MG63 (cell line): ENCODE data around the gene LDLRAD4. TPM values are rescaled to one million over a fixed set of nuclear protein-coding genes. Genes with fewer than 3 reads are reported as not detected.

Experiments used
- DNase-seq: peaks from one replicate; pipeline ENCODE4 v3.0.0-alpha.2; 2020
- H3K27me3 ChIP-seq: fragments of 250-450 bp; sonication (Bioruptor Pico); 2 replicates; pipeline ENCODE4 v1.5.1; 2020; ENCODE audit warnings: mild to moderate bottlenecking, moderate library complexity
- H3K36me3 ChIP-seq: fragments of 250-450 bp; sonication (Bioruptor Pico); 2 replicates; pipeline ENCODE4 v1.5.1; 2020; ENCODE audit warnings: mild to moderate bottlenecking, moderate library complexity
- H3K4me3 ChIP-seq: fragments of 250-450 bp; sonication (Bioruptor Pico); 2 replicates; pipeline ENCODE4 v1.5.1; 2020; ENCODE audit warnings: mild to moderate bottlenecking, moderate library complexity
- H3K9me3 ChIP-seq: fragments of 250-450 bp; sonication (Bioruptor Pico); 2 replicates; pipeline ENCODE4 v1.5.1; 2020; ENCODE audit warnings: mild to moderate bottlenecking, moderate library complexity
- total RNA-seq: library from RNA; depleted of rRNA; stranded (reverse); fragments of >200 nt; shearing (Covaris generic); gene quantifications from 2 replicates; pipeline ENCODE4 v1.2.3, GENCODE V29; 2014; ENCODE audit warnings: low replicate concordance

LDLRAD4 gene
- total RNA-seq, 1 experiment from 2014 or later, result 0.36 TPM

GRCh38 chr18:13530033-13530878 lies 311.7 kb downstream of the LDLRAD4 start:
- DNase-seq, result no peak

GRCh38 chr18:13530879-13531387 lies 312.4 kb downstream of the LDLRAD4 start:
- Histone ChIP-seq H3K27me3 (no peaks in the 10 kb centered on the region), H3K36me3 (no peaks in the 10 kb centered on the region), H3K4me3 (no peak overlapping the region), H3K9me3 (no peaks in the 10 kb centered on the region)
- DNase-seq, result peak; percentile 37

More at GRCh38 chr18:13530033-13530878, 311.7 kb downstream of the LDLRAD4 start:
- Histone ChIP-seq H3K4me3 (no peak overlapping the region), H3K36me3 (no peaks in the 10 kb centered on the region), H3K9me3 (no peaks in the 10 kb centered on the region), H3K27me3 (no peaks in the 10 kb centered on the region)

DNA sequence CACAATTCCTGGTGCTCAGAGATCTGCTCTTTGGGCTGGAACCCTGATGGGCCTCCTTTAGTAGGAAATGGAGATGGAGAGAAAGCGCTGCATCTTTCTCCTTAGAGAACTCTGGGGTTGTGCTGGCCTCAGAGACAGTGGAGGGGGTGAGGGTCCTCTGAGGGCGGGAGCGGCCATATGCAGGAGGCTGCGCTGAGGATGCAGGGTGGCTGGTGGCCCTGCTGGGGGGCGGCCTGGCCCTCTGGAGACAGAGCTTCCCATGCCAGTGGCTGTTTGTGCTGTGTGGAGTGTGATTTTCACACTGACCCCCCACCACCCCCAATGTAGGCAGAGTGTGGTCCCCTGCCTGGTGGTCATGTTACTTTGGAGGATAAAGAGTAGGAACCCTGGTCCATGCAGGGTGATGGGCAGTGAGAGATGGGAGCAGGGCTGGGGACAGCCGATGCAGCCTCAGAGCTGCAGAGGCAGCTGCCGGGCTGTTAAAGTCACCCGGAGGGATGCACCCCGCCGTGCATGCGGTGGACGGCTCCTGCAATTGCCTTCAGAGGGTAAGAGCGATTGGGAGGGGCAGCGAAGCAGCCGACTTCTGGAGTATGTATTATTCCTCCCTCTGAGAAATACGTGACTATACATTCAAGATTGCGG lies 313.2 kb downstream of the LDLRAD4 start:
- no peak for DNase-seq
- no peaks in the 10 kb centered on the region; the same call in 1 of the 2 replicates for H3K27me3 ChIP-seq
- H3K4me3 ChIP-seq, result no peak overlapping the region
- no peaks in the 10 kb centered on the region for H3K9me3 ChIP-seq
- H3K36me3 ChIP-seq, result no peaks in the 10 kb centered on the region

- no peaks in the 10 kb centered on the region; the same call in 1 of the 2 replicates for H3K27me3 ChIP-seq
- H3K36me3 ChIP-seq, result no peaks in the 10 kb centered on the region
- no peak for DNase-seq
- no peaks in the 10 kb centered on the region for H3K9me3 ChIP-seq
- H3K4me3 ChIP-seq, result no peak overlapping the region
These were observed 314.0 kb downstream of the LDLRAD4 start for GRCh38 chr18:13532406-13533075.

DNA sequence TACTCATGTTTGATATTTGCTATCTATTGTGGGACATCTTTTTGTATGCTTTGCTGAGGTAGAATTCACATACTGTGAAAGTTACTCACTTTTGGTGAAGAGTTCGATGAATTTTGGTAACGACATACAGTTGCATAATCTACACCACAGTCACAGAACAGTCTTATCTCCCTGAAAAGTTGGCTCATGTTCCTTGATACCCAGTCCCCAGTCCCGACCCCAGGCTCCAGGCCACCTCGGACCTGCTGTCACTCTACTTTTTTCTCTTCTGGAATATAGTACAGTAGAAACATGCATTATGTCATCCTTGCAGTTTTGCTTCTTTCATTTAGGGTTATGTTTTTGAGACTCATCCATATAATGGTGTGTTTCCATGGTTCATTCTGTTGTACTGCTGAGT lies 316.1 kb downstream of the LDLRAD4 start:
- Histone ChIP-seq H3K36me3 (no peaks in the 10 kb centered on the region), H3K27me3 (no peaks in the 10 kb centered on the region; the same call in 1 of the 2 replicates), H3K4me3 (no peak overlapping the region), H3K9me3 (no peaks in the 10 kb centered on the region)
- no peak for DNase-seq

DNA sequence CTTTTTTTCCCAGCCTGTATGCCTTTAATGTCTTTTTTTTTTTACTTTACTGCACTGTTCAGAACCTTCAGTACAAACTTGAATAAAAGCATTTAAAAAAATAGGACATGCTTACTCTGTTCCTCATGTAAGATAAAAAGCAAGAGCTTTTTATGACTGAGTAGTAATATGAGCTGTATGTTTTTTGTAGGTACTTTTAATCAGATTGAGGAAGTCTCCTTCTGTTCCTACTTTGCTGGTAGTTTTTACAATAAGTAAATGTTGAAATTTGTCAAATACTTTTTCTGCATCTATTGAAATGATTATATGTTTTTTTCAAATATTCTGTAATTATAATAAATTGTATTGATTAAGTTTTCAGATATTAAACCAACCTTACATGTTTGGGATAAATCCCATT lies 318.0 kb downstream of the LDLRAD4 start:
- Histone ChIP-seq H3K9me3 (no peaks in the 10 kb centered on the region), H3K27me3 (no peaks in the 10 kb centered on the region; the same call in 1 of the 2 replicates), H3K36me3 (no peaks in the 10 kb centered on the region), H3K4me3 (no peak overlapping the region)
- DNase-seq, result no peak

- no peak overlapping the region for H3K4me3 ChIP-seq
- H3K9me3 ChIP-seq, result no peaks in the 10 kb centered on the region
- no peaks in the 10 kb centered on the region; the same call in 1 of the 2 replicates for H3K27me3 ChIP-seq
- DNase-seq, result no peak
- no peaks in the 10 kb centered on the region for H3K36me3 ChIP-seq
These were observed 318.6 kb downstream of the LDLRAD4 start for GRCh38 chr18:13537022-13537780.

- no peak overlapping the region for H3K4me3 ChIP-seq
- no peaks in the 10 kb centered on the region for H3K9me3 ChIP-seq
- no peak for DNase-seq
- no peaks in the 10 kb centered on the region for H3K36me3 ChIP-seq
- H3K27me3 ChIP-seq, result no peaks in the 10 kb centered on the region; the same call in 1 of the 2 replicates
These were observed 320.1 kb downstream of the LDLRAD4 start for GRCh38 chr18:13538630-13539029.

- Histone ChIP-seq H3K9me3 (no peaks in the 10 kb centered on the region), H3K4me3 (no peak overlapping the region), H3K36me3 (no peaks in the 10 kb centered on the region), H3K27me3 (no peaks in the 10 kb centered on the region; the same call in 1 of the 2 replicates)
- no peak for DNase-seq
These were observed 320.5 kb downstream of the LDLRAD4 start for GRCh38 chr18:13539050-13539449.

GRCh38 chr18:13539843-13540476 lies 321.4 kb downstream of the LDLRAD4 start:
- DNase-seq, result no peak
- H3K27me3 ChIP-seq, result no peaks in the 10 kb centered on the region; the same call in 1 of the 2 replicates
- H3K9me3 ChIP-seq, result no peaks in the 10 kb centered on the region
- no peak overlapping the region for H3K4me3 ChIP-seq
- no peaks in the 10 kb centered on the region for H3K36me3 ChIP-seq

- DNase-seq, result no peak
- Histone ChIP-seq H3K9me3 (no peaks in the 10 kb centered on the region), H3K27me3 (no peaks in the 10 kb centered on the region; the same call in 1 of the 2 replicates), H3K4me3 (no peak overlapping the region), H3K36me3 (no peaks in the 10 kb centered on the region)
These were observed 322.1 kb downstream of the LDLRAD4 start for GRCh38 chr18:13540477-13541182.

DNA sequence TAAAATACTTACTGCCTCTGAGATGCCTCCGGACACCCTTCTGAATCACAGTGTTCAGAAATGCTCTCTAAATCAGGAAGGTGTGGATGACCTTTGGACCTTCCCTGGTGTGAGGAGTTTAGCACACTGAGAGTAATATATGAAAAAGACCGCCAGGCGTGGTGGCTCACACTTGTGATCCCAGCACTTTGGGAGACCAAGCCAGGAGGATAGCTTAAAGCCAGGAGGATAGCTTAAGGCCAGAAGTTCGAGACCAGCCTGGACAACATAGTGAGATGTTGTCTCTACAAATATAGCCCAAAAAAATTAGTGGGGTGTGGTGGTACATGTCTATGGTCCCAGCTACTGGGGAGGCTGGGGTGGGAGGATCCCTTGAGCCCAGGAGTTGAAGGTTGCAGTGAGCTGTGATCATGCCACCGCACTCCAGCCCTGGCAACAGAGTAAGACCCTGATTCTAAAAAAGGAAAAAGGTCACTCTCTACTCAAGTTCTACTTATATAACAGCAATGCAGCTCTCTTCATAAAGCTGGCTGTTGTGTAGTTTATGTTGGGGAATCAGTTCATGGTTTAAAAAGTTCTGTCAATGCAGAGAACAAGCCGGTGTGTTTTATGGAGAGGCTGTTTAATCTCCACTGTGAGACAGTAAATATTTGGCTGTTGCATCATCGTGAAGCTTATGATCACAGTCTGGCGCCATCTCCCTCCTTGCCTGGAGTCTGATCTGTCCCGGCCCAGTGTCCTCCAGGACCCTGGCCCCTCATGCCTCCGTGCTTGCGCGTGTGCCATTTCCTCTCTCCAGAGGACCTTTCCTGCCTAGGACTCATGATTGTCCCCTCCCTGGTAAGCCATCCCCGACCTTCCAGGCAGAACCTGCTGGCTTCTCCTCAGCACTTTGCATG lies 323.3 kb downstream of the LDLRAD4 start:
- no peak for DNase-seq
- H3K36me3 ChIP-seq, result no peaks in the 10 kb centered on the region
- H3K27me3 ChIP-seq, result no peaks in the 10 kb centered on the region

GRCh38 chr18:13542520-13542847 lies 323.9 kb downstream of the LDLRAD4 start:
- H3K4me3 ChIP-seq, result no peak overlapping the region
- no peaks in the 10 kb centered on the region for H3K27me3 ChIP-seq
- DNase-seq, result no peak
- H3K9me3 ChIP-seq, result no peaks in the 10 kb centered on the region
- H3K36me3 ChIP-seq, result no peaks in the 10 kb centered on the region

More for the DNA sequence above, 323.3 kb downstream of the LDLRAD4 start:
- Histone ChIP-seq H3K4me3 (no peak overlapping the region), H3K9me3 (no peaks in the 10 kb centered on the region)

- no peaks in the 10 kb centered on the region for H3K27me3 ChIP-seq
- H3K36me3 ChIP-seq, result no peaks in the 10 kb centered on the region
- no peak for DNase-seq
- no peaks in the 10 kb centered on the region for H3K9me3 ChIP-seq
- H3K4me3 ChIP-seq, result no peak overlapping the region
These were observed 324.6 kb downstream of the LDLRAD4 start for GRCh38 chr18:13543144-13543543.
